SU-DHL-6 (cell line): ENCODE measurements around the gene KLHL40.

Experiments
- H2AFZ ChIP-seq: fragments of 200-600 bp; sonication (generic); 2 replicates; pipeline ENCODE4 v1.6.1; 2014; ENCODE audit warnings: low read depth, mild to moderate bottlenecking, moderate library complexity, mixed read lengths, antibody characterized with exemption, low read length; ENCODE audit not compliant: severe bottlenecking
- H3F3A ChIP-seq: fragments of 200-600 bp; shearing (Covaris generic); 2 replicates; pipeline ENCODE4 v1.6.0; 2016; ENCODE audit warnings: antibody characterized with exemption, mild to moderate bottlenecking; ENCODE audit not compliant: insufficient read depth
- H3K27ac ChIP-seq: fragments of 200-600 bp; sonication (generic); 2 replicates; pipeline ENCODE4 v1.5.1; 2016; ENCODE audit warnings: low read depth, mild to moderate bottlenecking, low read length, moderate library complexity, mixed read lengths
- H3K27me3 ChIP-seq: fragments of 200-600 bp; sonication (generic), shearing (Covaris generic); 2 replicates; pipeline ENCODE4 v1.6.0; 2014; ENCODE audit warnings: mild to moderate bottlenecking, low read length
- H3K36me3 ChIP-seq: fragments of 200-600 bp; sonication (generic); 2 replicates; pipeline ENCODE4 v1.6.1; 2014; ENCODE audit warnings: mild to moderate bottlenecking, low read length, mixed read lengths
- H3K4me2 ChIP-seq: fragments of 300-600, 200-600 bp; shearing (Covaris generic), sonication (generic); 2 replicates; pipeline ENCODE4 v1.6.0; 2014; ENCODE audit warnings: low read length, low read depth, mild to moderate bottlenecking; ENCODE audit not compliant: poor library complexity, severe bottlenecking
- H3K4me3 ChIP-seq: fragments of 200-600 bp; sonication (generic); 2 replicates; pipeline ENCODE4 v1.5.1; 2014; ENCODE audit warnings: antibody characterized with exemption, low read length, mild to moderate bottlenecking, mixed read lengths; ENCODE audit not compliant: insufficient read depth, poor library complexity, severe bottlenecking
- H3K79me2 ChIP-seq: fragments of 200-600 bp; sonication (generic); 2 replicates; pipeline ENCODE4 v1.6.1; 2014; ENCODE audit warnings: mild to moderate bottlenecking, low read length, moderate library complexity; ENCODE audit not compliant: insufficient read depth
- H3K9ac ChIP-seq: fragments of 200-600 bp; sonication (generic); 2 replicates; pipeline ENCODE4 v1.7.0; 2014; ENCODE audit warnings: mild to moderate bottlenecking, low read length
- H3K9me2 ChIP-seq: fragments of 200-600 bp; sonication (generic); replicated peaks from 2 replicates; pipeline ENCODE4 v1.6.1; 2014; ENCODE audit warnings: low read length; ENCODE audit not compliant: insufficient read depth
- H3K9me3 ChIP-seq: fragments of 200-600 bp; sonication (generic); 2 replicates; pipeline ENCODE4 v1.6.1; 2014; ENCODE audit warnings: low read length, mixed read lengths; ENCODE audit not compliant: insufficient read depth
- H4K20me1 ChIP-seq: fragments of 200-600 bp; sonication (generic); 2 replicates; pipeline ENCODE4 v1.6.1; 2014; ENCODE audit warnings: low read depth, mild to moderate bottlenecking, antibody characterized with exemption, low read length, moderate library complexity, mixed read lengths
- EZH2phosphoT487 ChIP-seq: fragments of 200-600 bp; sonication (generic), shearing (Covaris generic); conservative IDR thresholded peaks from 2 replicates; pipeline ENCODE4 v1.6.1; 2018; ENCODE audit warnings: mild to moderate bottlenecking, antibody characterized with exemption, low read length, moderate library complexity, mixed read lengths
- TF ChIP-seq, protein P1 (sequence below): fragments of 200-600 bp; sonication (generic); IDR thresholded peaks from one replicate; pipeline ENCODE4 v1.5.1; 2017; ENCODE audit warnings: antibody characterized with exemption, mild to moderate bottlenecking, low read length, moderate library complexity; ENCODE audit not compliant: insufficient read depth, poor library complexity, severe bottlenecking

KLHL40 gene

DNA sequence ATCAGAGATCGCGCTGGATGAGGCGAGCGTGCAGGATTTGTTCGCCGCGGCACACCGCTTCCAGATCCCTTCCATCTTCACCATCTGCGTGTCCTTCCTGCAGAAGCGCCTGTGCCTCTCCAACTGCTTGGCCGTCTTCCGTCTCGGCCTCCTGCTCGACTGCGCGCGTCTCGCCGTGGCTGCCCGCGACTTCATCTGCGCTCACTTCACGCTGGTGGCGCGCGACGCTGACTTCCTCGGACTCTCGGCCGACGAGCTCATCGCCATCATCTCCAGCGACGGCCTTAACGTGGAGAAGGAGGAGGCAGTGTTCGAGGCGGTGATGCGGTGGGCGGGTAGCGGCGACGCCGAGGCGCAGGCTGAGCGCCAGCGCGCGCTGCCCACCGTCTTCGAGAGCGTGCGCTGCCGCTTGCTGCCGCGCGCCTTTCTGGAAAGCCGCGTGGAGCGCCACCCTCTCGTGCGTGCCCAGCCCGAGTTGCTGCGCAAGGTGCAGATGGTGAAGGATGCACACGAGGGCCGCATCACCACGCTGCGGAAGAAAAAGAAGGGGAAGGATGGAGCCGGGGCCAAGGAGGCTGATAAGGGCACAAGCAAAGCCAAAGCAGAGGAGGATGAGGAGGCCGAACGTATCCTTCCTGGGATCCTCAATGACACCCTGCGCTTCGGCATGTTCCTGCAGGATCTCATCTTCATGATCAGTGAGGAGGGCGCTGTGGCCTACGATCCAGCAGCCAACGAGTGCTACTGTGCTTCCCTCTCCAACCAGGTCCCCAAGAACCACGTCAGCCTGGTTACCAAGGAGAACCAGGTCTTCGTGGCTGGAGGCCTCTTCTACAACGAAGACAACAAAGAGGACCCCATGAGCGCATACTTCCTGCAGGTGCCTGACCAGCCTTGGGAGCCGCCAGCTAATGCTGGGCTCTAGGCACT is 819 bp downstream of the KLHL40 start:
- Histone ChIP-seq H3K9ac (no peak overlapping the region), H2AFZ (no peak overlapping the region), H3K79me2 (no peaks in the 10 kb centered on the region), H3K27me3 (no peaks in the 10 kb centered on the region), H3K36me3 (no peaks in the 10 kb centered on the region), H3K4me2 (no peak overlapping the region), H3K9me3 (no peaks in the 10 kb centered on the region), H3K27ac (no peak overlapping the region), H3K4me3 (no peak overlapping the region), H4K20me1 (no peaks in the 10 kb centered on the region), H3K9me2 (no peaks in the 10 kb centered on the region), H3F3A (no peaks in the 10 kb centered on the region)
- no peak for TF ChIP-seq EZH2phosphoT487
- TF ChIP-seq, protein P1, sequence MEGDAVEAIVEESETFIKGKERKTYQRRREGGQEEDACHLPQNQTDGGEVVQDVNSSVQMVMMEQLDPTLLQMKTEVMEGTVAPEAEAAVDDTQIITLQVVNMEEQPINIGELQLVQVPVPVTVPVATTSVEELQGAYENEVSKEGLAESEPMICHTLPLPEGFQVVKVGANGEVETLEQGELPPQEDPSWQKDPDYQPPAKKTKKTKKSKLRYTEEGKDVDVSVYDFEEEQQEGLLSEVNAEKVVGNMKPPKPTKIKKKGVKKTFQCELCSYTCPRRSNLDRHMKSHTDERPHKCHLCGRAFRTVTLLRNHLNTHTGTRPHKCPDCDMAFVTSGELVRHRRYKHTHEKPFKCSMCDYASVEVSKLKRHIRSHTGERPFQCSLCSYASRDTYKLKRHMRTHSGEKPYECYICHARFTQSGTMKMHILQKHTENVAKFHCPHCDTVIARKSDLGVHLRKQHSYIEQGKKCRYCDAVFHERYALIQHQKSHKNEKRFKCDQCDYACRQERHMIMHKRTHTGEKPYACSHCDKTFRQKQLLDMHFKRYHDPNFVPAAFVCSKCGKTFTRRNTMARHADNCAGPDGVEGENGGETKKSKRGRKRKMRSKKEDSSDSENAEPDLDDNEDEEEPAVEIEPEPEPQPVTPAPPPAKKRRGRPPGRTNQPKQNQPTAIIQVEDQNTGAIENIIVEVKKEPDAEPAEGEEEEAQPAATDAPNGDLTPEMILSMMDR, result no peak

DNA sequence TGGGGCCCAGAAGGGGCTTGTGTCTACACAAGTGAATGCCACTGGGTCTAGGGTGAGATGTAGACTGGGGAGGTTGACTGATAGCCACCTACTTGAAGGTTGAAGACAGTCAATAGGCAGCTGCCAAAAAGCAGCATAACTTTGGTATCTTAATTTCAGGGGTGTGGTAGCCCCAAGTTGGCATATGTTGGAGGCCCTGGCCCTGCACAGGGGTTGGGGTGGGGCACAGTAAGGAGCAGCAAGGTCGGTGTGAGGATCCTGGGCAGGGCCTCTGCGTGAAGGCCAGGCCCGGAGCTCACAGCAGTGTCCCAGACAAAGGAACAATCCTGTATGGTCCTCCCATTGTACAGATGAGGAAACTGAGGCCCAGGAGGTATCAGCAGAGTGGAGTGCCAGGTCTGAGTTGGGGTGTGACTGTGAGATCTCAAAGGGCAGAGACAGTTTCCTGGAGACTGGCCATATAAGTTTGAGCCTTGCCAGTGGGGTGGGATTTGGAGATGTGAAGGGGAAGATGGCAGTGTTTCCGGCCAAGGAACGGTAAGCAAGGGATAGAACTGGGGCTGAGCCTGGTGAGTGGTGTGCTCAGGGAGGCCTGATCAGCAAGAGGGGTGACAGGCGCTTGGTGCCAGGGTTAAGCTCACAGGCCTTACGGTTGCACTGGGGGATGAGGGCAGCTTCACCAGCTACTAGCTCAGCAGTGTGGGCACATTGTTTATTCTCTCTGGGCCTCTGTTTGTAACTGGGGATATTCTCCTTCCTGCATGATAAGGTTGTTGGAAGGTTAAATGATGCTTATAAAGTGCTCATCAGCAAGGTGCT is 1.7 kb downstream of the KLHL40 start:
- no peak overlapping the region for H3K4me3 ChIP-seq
- no peak overlapping the region for H3K9ac ChIP-seq
- no peak overlapping the region for H3K4me2 ChIP-seq
- no peaks in the 10 kb centered on the region for H3F3A ChIP-seq
- TF ChIP-seq, protein P1, result no peak
- no peak for TF ChIP-seq EZH2phosphoT487
- H3K27ac ChIP-seq, result no peak overlapping the region
- H3K79me2 ChIP-seq, result no peaks in the 10 kb centered on the region
- no peaks in the 10 kb centered on the region for H3K36me3 ChIP-seq
- H2AFZ ChIP-seq, result no peak overlapping the region
- H3K9me2 ChIP-seq, result no peaks in the 10 kb centered on the region
- no peaks in the 10 kb centered on the region for H4K20me1 ChIP-seq
- H3K9me3 ChIP-seq, result no peaks in the 10 kb centered on the region
- H3K27me3 ChIP-seq, result no peaks in the 10 kb centered on the region

DNA sequence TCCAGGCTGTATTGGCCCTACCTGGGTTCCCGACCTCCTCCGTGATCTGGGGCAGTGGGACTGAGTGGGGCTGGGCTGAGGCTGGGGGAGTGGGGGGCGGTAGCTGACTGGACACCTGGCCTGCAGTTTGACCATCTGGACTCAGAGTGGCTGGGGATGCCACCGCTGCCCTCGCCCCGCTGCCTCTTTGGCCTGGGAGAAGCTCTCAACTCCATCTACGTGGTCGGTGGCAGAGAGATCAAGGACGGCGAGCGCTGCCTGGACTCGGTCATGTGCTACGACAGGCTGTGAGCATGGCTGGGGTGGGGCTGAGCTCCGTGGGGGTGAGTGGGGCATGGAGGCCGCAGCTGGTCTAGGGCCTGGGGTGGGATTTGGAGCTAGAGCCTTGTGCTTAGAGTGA is 2.7 kb downstream of the KLHL40 start:
- no peak overlapping the region for H3K4me3 ChIP-seq

More for the DNA sequence above, 2.7 kb downstream of the KLHL40 start:
- no peaks in the 10 kb centered on the region for H3K79me2 ChIP-seq
- no peaks in the 10 kb centered on the region for H3K36me3 ChIP-seq
- no peaks in the 10 kb centered on the region for H3K27me3 ChIP-seq
- no peak for TF ChIP-seq EZH2phosphoT487
- TF ChIP-seq, protein P1, result no peak
- H3K9me3 ChIP-seq, result no peaks in the 10 kb centered on the region
- no peaks in the 10 kb centered on the region for H3F3A ChIP-seq
- no peaks in the 10 kb centered on the region for H3K9me2 ChIP-seq
- H3K27ac ChIP-seq, result no peak overlapping the region
- no peak overlapping the region for H2AFZ ChIP-seq
- no peak overlapping the region for H3K9ac ChIP-seq
- no peaks in the 10 kb centered on the region for H4K20me1 ChIP-seq
- no peak overlapping the region for H3K4me2 ChIP-seq
